ENCODE results near the gene BUD13.
A peak's percentile ranks its signal among the peaks of the same experiment; 100 is the strongest.

BUD13 gene

GRCh38 chr11:116791002-116791812 lies 18.4 kb upstream of the BUD13 start:
- Histone ChIP-seq H3K9me3 (ENCODE audit: control insufficient read depth, insufficient read depth, low read depth, low read length) (no peaks in the 10 kb centered on the region), H3K36me3 (ENCODE audit: control insufficient read depth in 2 of 2, insufficient read depth in 1 of 2, low read length in 2 of 2) (peaks cover 0 to 8% of the 10 kb centered on the region in 2 experiments; a peak in 1 of 3 replicates), H3K27ac (ENCODE audit: extremely low read depth, low read depth, low read length) (no peak overlapping the region), H3K4me1 (ENCODE audit: control insufficient read depth, insufficient read depth, low read length) (no peaks in the 10 kb centered on the region), H3K4me3 (ENCODE audit: low read depth, low read length) (no peak overlapping the region)
- TF ChIP-seq CTCF (tag by site-specific recombination; IDR thresholded peaks at IDR 0.05) (peak; percentile 54; the same call in 1 of the 2 replicates), ZNF792 (tag by site-specific recombination; IDR thresholded peaks at IDR 0.05) (no peak), ZNF610 (tag by site-specific recombination; IDR thresholded peaks at IDR 0.05; ENCODE audit: borderline replicate concordance) (peak; percentile 33; the same call in 1 of the 2 replicates), ZNF654 (tag by site-specific recombination; IDR thresholded peaks at IDR 0.05; ENCODE audit: low read depth) (0 out of 2 replicates have a peak, but pooled peaks have one; percentile 30), ZBTB26 (tag by site-specific recombination; optimal IDR thresholded peaks at IDR 0.05) (peak; percentile 12), ZBTB17 (tag by site-specific recombination; IDR thresholded peaks at IDR 0.05) (0 out of 2 replicates have a peak, but pooled peaks have one; percentile 26)
- CTCF ChIA-PET, result interaction anchor here (0.5 to 6.9 kb wide), 44 partner anchors 9 to 868 kb away, joined by 3 to 118 read pairs (median 4); partner anchors contain the start of genes APOA1 and PAFAH1B2
- POLR2A ChIA-PET, result interaction anchor here (1.1 to 1.8 kb wide), 3 partner anchors 45 to 353 kb away, joined by 4 to 13 read pairs (median 5); partner anchors contain the start of genes APOA1, PAFAH1B2 and SIK3

- Histone ChIP-seq H3K9me3 (ENCODE audit: control insufficient read depth, insufficient read depth, low read depth, low read length) (no peaks in the 10 kb centered on the region), H3K4me3 (ENCODE audit: low read depth, low read length) (no peak overlapping the region), H3K36me3 (ENCODE audit: control insufficient read depth in 2 of 2, insufficient read depth in 1 of 2, low read length in 2 of 2) (peaks cover 0 to 17% of the 10 kb centered on the region in 2 experiments; a peak in 1 of 3 replicates), H3K4me1 (ENCODE audit: control insufficient read depth, insufficient read depth, low read length) (no peaks in the 10 kb centered on the region), H3K27ac (ENCODE audit: extremely low read depth, low read depth, low read length) (no peak overlapping the region)
- ChIA-PET CTCF (interaction anchor here (0.5 to 6.9 kb wide), 39 partner anchors 10 to 519 kb away, joined by 3 to 118 read pairs (median 4); partner anchors contain the start of genes APOA1 and PAFAH1B2), POLR2A (interaction anchor here (1.1 to 1.8 kb wide), 3 partner anchors 46 to 353 kb away, joined by 4 to 13 read pairs (median 5); partner anchors contain the start of genes APOA1, PAFAH1B2 and SIK3)
- no peak for TF ChIP-seq KLF9 (tag by site-specific recombination; IDR thresholded peaks at IDR 0.05; ENCODE audit: low read depth)
- no peak for TF ChIP-seq ZNF366 (tag by site-specific recombination; conservative IDR thresholded peaks at IDR 0.05)
- TF ChIP-seq OSR2 (tag by site-specific recombination; IDR thresholded peaks at IDR 0.05), result no peak
Observed at GRCh38 chr11:116790167-116791001, 17.6 kb upstream of the BUD13 start.

- TF ChIP-seq TRIM28 (IDR thresholded peaks at IDR 0.05; ENCODE audit: borderline replicate concordance, low read length) (no peak), ZNF391 (tag by site-specific recombination; IDR thresholded peaks at IDR 0.05; ENCODE audit: borderline replicate concordance, low read depth) (no peak), KLF8 (tag by site-specific recombination; IDR thresholded peaks at IDR 0.05) (no peak), BCL11B (tag by site-specific recombination; IDR thresholded peaks at IDR 0.05; ENCODE audit: low read depth) (no peak), ZIC2 (tag by site-specific recombination; IDR thresholded peaks at IDR 0.05) (no peak), ZNF561 (tag by site-specific recombination; IDR thresholded peaks at IDR 0.05; ENCODE audit: borderline replicate concordance) (no peak), ZNF121 (tag by site-specific recombination; IDR thresholded peaks at IDR 0.05) (no peak), ZNF658 (tag by site-specific recombination; IDR thresholded peaks at IDR 0.05) (no peak), ZNF629 (tag by site-specific recombination; IDR thresholded peaks at IDR 0.05) (no peak), ZNF776 (tag by site-specific recombination; IDR thresholded peaks at IDR 0.05; ENCODE audit: borderline replicate concordance) (no peak)
- ChIA-PET POLR2A (interaction anchor here (2.0 kb wide), 1 partner anchor 47 kb away, joined by 7 read pairs; no protein-coding TSS in a partner anchor), CTCF (interaction anchor here (0.7 to 6.9 kb wide), 6 partner anchors 9 to 532 kb away, joined by 4 to 89 read pairs (median 15); no protein-coding TSS in a partner anchor)
- Histone ChIP-seq H3K27ac (ENCODE audit: extremely low read depth, low read depth, low read length) (no peak overlapping the region), H3K4me3 (ENCODE audit: low read depth, low read length) (no peak overlapping the region), H3K9me3 (ENCODE audit: control insufficient read depth, insufficient read depth, low read depth, low read length) (no peaks in the 10 kb centered on the region), H3K4me1 (ENCODE audit: control insufficient read depth, insufficient read depth, low read length) (no peaks in the 10 kb centered on the region), H3K36me3 (ENCODE audit: control insufficient read depth in 2 of 2, insufficient read depth in 1 of 2, low read length in 2 of 2) (peaks cover 0 to 31% of the 10 kb centered on the region in 2 experiments; a peak in 1 of 3 replicates)
Observed at GRCh38 chr11:116788975-116789374, 16.2 kb upstream of the BUD13 start.
